Thoracic aorta (tissue), 2 donors: Measurements from ENCODE around the gene TMSB4X. TPM values are rescaled to one million over a fixed set of nuclear protein-coding genes. Genes with fewer than 3 reads are reported as not detected.

Experiments
- ATAC-seq: fragments of 150-250 bp; one replicate; pipeline ENCODE4 v1.8.0; 2017; ENCODE audit warnings: low read depth; ENCODE audit not compliant: insufficient number of reproducible peaks, low FRiP score
- DNase-seq: peaks from one replicate; pipeline ENCODE4 v3.0.0-alpha.2; 2020; ENCODE audit warnings: low spot score
- H3K27ac ChIP-seq, 2 donors: fragments of 200-600 bp; sonication (generic); 1 replicate in 1 of 2; 2 replicates in 1 of 2; pipeline ENCODE4 v1.5.1; 2016; ENCODE audit warnings: mild to moderate bottlenecking in 2 of 2, moderate library complexity in 2 of 2
- H3K27me3 ChIP-seq: fragments of 200-600 bp; sonication (generic); replicated peaks from 2 replicates; pipeline ENCODE4 v1.6.0; 2016; ENCODE audit warnings: mild to moderate bottlenecking; ENCODE audit not compliant: insufficient read depth
- H3K36me3 ChIP-seq: fragments of 200-600 bp; sonication (generic); one replicate; pipeline ENCODE4 v1.5.1; 2016
- H3K4me1 ChIP-seq, 2 donors: fragments of 200-600 bp; sonication (generic); 1 replicate in 1 of 2; 2 replicates in 1 of 2; pipeline versions ENCODE4 v1.5.1 to v1.6.0; 2016; ENCODE audit warnings: low read depth in 2 of 2, mild to moderate bottlenecking in 1 of 2; ENCODE audit not compliant: control insufficient read depth in 1 of 2
- H3K4me3 ChIP-seq: fragments of 200-600 bp; sonication (generic); 2 replicates; pipeline ENCODE4 v1.5.1; 2016; ENCODE audit warnings: mild to moderate bottlenecking
- H3K9me3 ChIP-seq: fragments of 200-600 bp; sonication (generic); 2 replicates; pipeline ENCODE4 v1.5.1; 2016
- total RNA-seq, 2 donors: library from RNA; depleted of rRNA; stranded (reverse); fragments of >200 nt; gene quantifications; one replicate each; pipeline versions ENCODE4 v1.1.0 to v1.2.3, GENCODE V29; 2016
- TF ChIP-seq, protein P1 (sequence below): fragments of 200-600 bp; sonication (generic); IDR thresholded peaks from one replicate; pipeline ENCODE4 v1.5.1; 2019; ENCODE audit warnings: antibody characterized with exemption

Gene TMSB4X
- total RNA-seq, 2 donors from 2014 or later: 3,886 to 3,920 TPM

DNA sequence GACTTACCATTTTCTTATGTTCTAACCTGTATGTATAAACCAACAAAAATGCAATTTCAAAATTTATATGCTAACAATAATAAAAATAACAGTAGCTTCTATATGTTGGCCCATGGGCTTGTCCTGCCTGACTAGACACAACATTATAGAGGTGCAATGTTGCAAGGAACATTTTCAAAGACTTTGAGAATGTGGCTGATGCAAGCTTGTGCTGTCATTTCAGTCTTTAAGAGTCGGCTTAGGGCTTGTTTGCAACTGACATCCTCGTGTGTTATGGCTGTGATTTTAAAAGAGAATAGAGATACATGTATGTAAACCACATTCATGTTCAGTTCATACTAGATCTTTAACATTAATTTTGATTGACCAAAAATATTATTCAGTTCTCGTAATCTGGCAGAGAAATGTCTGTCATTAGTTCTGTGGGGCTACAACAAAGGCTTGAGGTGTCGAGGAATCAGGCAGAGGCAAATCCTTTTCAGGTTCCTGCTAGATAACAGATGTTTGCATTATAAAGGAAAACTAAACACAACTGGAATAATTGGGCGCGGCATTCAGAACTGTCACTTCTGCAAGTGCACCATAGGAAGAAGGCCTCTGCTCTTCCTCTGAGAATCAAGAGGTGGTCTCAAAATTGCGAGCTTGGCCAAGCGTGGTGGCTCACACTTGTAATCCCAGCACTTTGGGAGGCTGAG, 13.1 kb downstream of the TMSB4X start:
- Histone ChIP-seq H3K27ac (peak overlapping the region in 1 of 2 donors; percentile 13), H3K4me3 (peak overlapping the region; percentile 60), H3K36me3 (no peaks in the 10 kb centered on the region), H3K9me3 (no peaks in the 10 kb centered on the region), H3K27me3 (no peaks in the 10 kb centered on the region), H3K4me1 (peaks cover 0 to 4% of the 10 kb centered on the region in 2 donors)
- TF ChIP-seq, protein P1, sequence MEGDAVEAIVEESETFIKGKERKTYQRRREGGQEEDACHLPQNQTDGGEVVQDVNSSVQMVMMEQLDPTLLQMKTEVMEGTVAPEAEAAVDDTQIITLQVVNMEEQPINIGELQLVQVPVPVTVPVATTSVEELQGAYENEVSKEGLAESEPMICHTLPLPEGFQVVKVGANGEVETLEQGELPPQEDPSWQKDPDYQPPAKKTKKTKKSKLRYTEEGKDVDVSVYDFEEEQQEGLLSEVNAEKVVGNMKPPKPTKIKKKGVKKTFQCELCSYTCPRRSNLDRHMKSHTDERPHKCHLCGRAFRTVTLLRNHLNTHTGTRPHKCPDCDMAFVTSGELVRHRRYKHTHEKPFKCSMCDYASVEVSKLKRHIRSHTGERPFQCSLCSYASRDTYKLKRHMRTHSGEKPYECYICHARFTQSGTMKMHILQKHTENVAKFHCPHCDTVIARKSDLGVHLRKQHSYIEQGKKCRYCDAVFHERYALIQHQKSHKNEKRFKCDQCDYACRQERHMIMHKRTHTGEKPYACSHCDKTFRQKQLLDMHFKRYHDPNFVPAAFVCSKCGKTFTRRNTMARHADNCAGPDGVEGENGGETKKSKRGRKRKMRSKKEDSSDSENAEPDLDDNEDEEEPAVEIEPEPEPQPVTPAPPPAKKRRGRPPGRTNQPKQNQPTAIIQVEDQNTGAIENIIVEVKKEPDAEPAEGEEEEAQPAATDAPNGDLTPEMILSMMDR: no peak
- ATAC-seq (no peak), DNase-seq (no peak)

DNA sequence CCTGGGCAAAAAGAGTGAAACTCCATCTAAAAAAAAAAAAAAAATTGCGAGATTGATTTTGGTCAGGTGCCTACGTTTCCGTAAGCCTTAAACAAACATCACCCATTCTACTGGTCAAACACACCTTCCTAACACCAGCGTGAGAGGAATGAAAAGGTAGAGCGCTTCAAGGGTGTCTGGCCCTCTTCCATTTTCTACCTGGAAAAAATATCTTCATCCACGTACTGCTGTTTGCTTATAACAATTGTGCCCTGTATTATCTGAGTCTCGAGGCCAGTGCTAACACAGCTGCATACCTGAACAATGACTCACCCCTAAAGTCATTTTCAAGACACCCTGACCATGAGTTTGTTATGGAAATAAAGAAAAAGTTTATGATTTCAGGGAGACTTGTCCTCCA, 13.9 kb downstream of the TMSB4X start:
- DNase-seq (no peak), ATAC-seq (peak; percentile 50)
- Histone ChIP-seq H3K27ac (peak overlapping the region in 1 of 2 donors; percentile 13), H3K27me3 (no peaks in the 10 kb centered on the region), H3K9me3 (no peaks in the 10 kb centered on the region), H3K4me1 (peaks cover 0 to 5% of the 10 kb centered on the region in 2 donors), H3K4me3 (peak overlapping the region; percentile 60), H3K36me3 (no peaks in the 10 kb centered on the region)
- TF ChIP-seq, protein P1: no peak

DNA sequence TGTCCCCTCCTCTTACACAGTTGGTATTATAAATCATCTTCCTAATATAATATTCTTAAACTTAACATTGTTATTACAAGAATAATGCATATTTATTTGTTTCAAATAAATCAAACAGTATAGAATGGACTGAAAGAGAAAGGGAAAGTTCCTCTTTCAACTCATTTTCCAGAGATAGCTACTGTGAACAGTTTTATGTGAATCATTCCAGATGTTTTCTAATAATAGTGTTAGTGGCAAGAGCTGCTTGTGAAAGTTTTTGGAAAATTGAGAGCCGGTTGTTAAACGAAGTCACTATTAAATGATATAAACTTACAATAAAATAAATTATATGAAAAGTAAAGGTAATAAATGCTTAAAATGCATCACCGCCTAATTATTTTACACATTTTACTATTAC, 14.6 kb downstream of the TMSB4X start:
- no peak for ATAC-seq
- TF ChIP-seq, protein P1: no peak
- H3K9me3 ChIP-seq: no peaks in the 10 kb centered on the region

DNA sequence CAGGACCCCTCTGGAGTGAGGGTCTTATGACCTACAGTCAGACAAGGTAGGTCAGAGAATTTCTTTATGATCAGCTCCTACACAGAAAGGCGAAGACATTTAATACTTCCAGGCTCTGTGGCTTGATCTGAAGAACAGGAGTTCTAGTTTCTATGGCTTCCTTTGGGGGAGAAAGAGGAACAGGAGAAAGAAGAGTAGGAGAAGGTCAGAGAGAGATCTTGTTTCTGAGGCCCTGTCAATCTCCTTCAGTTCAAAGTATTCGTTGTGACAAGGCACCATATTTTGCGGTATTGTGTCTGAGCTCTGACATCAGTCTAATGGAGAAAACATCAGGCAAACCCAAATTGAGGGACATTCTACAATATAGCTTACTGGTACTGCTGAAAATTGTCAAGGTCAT, 16.7 kb downstream of the TMSB4X start:
- H3K4me1 ChIP-seq: peaks cover 0 to 11% of the 10 kb centered on the region in 2 donors
- no peaks in the 10 kb centered on the region for H3K27me3 ChIP-seq
- no peak overlapping the region for H3K4me3 ChIP-seq
- no peaks in the 10 kb centered on the region for H3K36me3 ChIP-seq
- H3K27ac ChIP-seq: no peak overlapping the region
- TF ChIP-seq, protein P1: no peak
- no peaks in the 10 kb centered on the region for H3K9me3 ChIP-seq
- DNase-seq: no peak
- ATAC-seq: no peak

More for the DNA sequence above, 14.6 kb downstream of the TMSB4X start:
- Histone ChIP-seq H3K27me3 (no peaks in the 10 kb centered on the region), H3K36me3 (no peaks in the 10 kb centered on the region), H3K4me3 (no peak overlapping the region), H3K27ac (peak overlapping the region in 1 of 2 donors; percentile 13), H3K4me1 (peaks cover 0 to 11% of the 10 kb centered on the region in 2 donors)
- no peak for DNase-seq

DNA sequence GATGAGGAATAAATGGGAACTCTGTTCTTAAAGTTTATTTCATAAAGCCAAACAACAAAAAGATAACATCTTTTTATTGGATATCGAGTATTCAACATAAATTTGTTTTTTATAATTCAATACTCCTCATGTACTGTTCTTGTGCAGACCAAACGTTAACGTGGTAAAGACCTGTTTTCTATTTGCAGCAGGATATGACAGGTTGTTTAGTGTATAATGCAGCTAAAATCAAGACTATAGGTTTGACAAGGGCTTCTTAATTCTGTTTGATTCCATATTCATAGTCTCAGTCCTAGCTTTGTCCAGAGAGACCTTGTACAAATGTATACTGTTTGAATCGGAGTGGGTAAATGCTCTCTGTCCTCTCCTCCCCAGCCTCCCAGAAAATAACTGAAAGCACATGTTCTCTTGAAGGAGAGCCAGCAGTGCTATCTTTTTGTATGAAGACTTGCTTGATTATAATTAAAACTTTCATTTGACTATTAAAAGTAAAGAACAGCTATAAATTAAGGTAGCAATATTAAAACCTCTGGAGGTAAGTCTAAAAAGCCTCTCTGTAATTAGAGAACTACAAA, 17.7 kb downstream of the TMSB4X start:
- H3K27me3 ChIP-seq: no peaks in the 10 kb centered on the region
- TF ChIP-seq, protein P1: no peak
- H3K4me1 ChIP-seq: peaks cover 0 to 11% of the 10 kb centered on the region in 2 donors
- peak overlapping the region; percentile 17 to 47 for H3K27ac ChIP-seq
- H3K4me3 ChIP-seq: no peak overlapping the region
- DNase-seq (no peak), ATAC-seq (no peak)
- no peaks in the 10 kb centered on the region for H3K36me3 ChIP-seq
- no peaks in the 10 kb centered on the region for H3K9me3 ChIP-seq
